ENCODE measurements around the gene POU2F1. TPM values are rescaled to one million over a fixed set of nuclear protein-coding genes. Genes with fewer than 3 reads are reported as not detected.

Gene POU2F1
- total and polyA plus RNA-seq, 2 experiments from 2014 or later: 38.8 to 66.1 TPM

DNA sequence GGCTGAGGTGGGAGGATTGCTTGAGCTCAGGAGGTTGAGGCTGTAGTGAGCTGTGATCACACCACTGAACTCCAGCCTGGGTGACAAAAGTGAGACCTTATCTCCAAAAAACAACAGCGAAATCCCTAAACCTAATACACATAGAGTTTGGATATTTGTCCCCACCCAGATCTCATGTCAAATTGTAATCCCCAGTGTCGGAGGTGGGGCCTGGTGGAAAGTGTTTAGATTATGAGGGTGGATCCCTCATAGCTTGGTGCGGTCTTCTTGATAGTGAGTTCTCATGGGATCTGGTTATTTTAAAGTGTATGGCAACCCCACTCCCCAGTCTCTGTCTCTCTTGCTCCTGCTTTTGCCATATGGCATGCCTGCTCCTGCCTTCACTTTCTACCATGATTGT lies 94.0 kb downstream of the POU2F1 start:
- Histone ChIP-seq H4K20me1 (replicated peaks; ENCODE audit: insufficient read depth) (peaks cover 5% of the 10 kb centered on the region; the same call in 1 of the 2 replicates), H3K79me2 (replicated peaks; ENCODE audit: insufficient read depth) (peaks cover 93% of the 10 kb centered on the region), H3K27me3 (ENCODE audit: insufficient read depth) (no peaks in the 10 kb centered on the region), H3K27ac (ENCODE audit: low read depth) (no peak overlapping the region), H2AFZ (no peak overlapping the region), H3K9me2 (ENCODE audit: insufficient read depth) (no peaks in the 10 kb centered on the region), H3F3A (replicated peaks; ENCODE audit: low read depth) (no peaks in the 10 kb centered on the region), H3K4me2 (no peak overlapping the region), H3K4me1 (ENCODE audit: insufficient read depth) (no peaks in the 10 kb centered on the region), H3K4me3 (no peak overlapping the region), H3K36me3 (ENCODE audit: insufficient read depth) (peaks cover 7% of the 10 kb centered on the region)
- no peak overlapping the region for H3K4me3 Mint-ChIP-seq
- H3K27ac Mint-ChIP-seq: no peak overlapping the region
- peaks cover 2% of the 10 kb centered on the region for H3K27me3 Mint-ChIP-seq (ENCODE audit: insufficient read depth, low read depth, poor library complexity)
- peaks cover 45% of the 10 kb centered on the region for H3K9me3 Mint-ChIP-seq
- ATAC-seq (no peak), DNase-seq (ENCODE audit: low spot score) (no peak)
- peaks cover 60% of the 10 kb centered on the region for H3K36me3 Mint-ChIP-seq (ENCODE audit: low read depth)
- peaks cover 2% of the 10 kb centered on the region; the same call in 1 of the 3 replicates for H3K4me1 Mint-ChIP-seq
- TF ChIP-seq, protein P1, sequence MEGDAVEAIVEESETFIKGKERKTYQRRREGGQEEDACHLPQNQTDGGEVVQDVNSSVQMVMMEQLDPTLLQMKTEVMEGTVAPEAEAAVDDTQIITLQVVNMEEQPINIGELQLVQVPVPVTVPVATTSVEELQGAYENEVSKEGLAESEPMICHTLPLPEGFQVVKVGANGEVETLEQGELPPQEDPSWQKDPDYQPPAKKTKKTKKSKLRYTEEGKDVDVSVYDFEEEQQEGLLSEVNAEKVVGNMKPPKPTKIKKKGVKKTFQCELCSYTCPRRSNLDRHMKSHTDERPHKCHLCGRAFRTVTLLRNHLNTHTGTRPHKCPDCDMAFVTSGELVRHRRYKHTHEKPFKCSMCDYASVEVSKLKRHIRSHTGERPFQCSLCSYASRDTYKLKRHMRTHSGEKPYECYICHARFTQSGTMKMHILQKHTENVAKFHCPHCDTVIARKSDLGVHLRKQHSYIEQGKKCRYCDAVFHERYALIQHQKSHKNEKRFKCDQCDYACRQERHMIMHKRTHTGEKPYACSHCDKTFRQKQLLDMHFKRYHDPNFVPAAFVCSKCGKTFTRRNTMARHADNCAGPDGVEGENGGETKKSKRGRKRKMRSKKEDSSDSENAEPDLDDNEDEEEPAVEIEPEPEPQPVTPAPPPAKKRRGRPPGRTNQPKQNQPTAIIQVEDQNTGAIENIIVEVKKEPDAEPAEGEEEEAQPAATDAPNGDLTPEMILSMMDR (conservative IDR thresholded peaks at IDR 0.05; ENCODE audit: low read depth in 2 of 2): no peak
- TF ChIP-seq NANOG (IDR thresholded peaks at IDR 0.05; ENCODE audit: borderline replicate concordance): no peak
- no peak for TF ChIP-seq ZNF331 (CRISPR knock-in tag; IDR thresholded peaks at IDR 0.05; ENCODE audit: low read depth)
- no peak for TF ChIP-seq STAT1 (IDR thresholded peaks at IDR 0.05; ENCODE audit: unreplicated experiment)
- TF ChIP-seq, protein P2, sequence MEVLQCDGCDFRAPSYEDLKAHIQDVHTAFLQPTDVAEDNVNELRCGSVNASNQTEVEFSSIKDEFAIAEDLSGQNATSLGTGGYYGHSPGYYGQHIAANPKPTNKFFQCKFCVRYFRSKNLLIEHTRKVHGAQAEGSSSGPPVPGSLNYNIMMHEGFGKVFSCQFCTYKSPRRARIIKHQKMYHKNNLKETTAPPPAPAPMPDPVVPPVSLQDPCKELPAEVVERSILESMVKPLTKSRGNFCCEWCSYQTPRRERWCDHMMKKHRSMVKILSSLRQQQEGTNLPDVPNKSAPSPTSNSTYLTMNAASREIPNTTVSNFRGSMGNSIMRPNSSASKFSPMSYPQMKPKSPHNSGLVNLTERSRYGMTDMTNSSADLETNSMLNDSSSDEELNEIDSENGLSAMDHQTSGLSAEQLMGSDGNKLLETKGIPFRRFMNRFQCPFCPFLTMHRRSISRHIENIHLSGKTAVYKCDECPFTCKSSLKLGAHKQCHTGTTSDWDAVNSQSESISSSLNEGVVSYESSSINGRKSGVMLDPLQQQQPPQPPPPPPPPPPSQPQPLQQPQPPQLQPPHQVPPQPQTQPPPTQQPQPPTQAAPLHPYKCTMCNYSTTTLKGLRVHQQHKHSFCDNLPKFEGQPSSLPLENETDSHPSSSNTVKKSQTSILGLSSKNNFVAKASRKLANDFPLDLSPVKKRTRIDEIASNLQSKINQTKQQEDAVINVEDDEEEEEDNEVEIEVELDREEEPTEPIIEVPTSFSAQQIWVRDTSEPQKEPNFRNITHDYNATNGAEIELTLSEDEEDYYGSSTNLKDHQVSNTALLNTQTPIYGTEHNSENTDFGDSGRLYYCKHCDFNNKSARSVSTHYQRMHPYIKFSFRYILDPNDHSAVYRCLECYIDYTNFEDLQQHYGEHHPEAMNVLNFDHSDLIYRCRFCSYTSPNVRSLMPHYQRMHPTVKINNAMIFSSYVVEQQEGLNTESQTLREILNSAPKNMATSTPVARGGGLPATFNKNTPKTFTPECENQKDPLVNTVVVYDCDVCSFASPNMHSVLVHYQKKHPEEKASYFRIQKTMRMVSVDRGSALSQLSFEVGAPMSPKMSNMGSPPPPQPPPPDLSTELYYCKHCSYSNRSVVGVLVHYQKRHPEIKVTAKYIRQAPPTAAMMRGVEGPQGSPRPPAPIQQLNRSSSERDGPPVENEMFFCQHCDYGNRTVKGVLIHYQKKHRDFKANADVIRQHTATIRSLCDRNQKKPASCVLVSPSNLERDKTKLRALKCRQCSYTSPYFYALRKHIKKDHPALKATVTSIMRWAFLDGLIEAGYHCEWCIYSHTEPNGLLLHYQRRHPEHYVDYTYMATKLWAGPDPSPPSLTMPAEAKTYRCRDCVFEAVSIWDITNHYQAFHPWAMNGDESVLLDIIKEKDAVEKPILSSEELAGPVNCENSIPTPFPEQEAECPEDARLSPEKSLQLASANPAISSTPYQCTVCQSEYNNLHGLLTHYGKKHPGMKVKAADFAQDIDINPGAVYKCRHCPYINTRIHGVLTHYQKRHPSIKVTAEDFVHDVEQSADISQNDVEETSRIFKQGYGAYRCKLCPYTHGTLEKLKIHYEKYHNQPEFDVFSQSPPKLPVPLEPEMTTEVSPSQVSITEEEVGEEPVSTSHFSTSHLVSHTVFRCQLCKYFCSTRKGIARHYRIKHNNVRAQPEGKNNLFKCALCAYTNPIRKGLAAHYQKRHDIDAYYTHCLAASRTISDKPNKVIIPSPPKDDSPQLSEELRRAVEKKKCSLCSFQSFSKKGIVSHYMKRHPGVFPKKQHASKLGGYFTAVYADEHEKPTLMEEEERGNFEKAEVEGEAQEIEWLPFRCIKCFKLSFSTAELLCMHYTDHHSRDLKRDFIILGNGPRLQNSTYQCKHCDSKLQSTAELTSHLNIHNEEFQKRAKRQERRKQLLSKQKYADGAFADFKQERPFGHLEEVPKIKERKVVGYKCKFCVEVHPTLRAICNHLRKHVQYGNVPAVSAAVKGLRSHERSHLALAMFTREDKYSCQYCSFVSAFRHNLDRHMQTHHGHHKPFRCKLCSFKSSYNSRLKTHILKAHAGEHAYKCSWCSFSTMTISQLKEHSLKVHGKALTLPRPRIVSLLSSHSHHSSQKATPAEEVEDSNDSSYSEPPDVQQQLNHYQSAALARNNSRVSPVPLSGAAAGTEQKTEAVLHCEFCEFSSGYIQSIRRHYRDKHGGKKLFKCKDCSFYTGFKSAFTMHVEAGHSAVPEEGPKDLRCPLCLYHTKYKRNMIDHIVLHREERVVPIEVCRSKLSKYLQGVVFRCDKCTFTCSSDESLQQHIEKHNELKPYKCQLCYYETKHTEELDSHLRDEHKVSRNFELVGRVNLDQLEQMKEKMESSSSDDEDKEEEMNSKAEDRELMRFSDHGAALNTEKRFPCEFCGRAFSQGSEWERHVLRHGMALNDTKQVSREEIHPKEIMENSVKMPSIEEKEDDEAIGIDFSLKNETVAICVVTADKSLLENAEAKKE (CRISPR knock-in tag; IDR thresholded peaks at IDR 0.05): no peak
- TF ChIP-seq, protein P3, sequence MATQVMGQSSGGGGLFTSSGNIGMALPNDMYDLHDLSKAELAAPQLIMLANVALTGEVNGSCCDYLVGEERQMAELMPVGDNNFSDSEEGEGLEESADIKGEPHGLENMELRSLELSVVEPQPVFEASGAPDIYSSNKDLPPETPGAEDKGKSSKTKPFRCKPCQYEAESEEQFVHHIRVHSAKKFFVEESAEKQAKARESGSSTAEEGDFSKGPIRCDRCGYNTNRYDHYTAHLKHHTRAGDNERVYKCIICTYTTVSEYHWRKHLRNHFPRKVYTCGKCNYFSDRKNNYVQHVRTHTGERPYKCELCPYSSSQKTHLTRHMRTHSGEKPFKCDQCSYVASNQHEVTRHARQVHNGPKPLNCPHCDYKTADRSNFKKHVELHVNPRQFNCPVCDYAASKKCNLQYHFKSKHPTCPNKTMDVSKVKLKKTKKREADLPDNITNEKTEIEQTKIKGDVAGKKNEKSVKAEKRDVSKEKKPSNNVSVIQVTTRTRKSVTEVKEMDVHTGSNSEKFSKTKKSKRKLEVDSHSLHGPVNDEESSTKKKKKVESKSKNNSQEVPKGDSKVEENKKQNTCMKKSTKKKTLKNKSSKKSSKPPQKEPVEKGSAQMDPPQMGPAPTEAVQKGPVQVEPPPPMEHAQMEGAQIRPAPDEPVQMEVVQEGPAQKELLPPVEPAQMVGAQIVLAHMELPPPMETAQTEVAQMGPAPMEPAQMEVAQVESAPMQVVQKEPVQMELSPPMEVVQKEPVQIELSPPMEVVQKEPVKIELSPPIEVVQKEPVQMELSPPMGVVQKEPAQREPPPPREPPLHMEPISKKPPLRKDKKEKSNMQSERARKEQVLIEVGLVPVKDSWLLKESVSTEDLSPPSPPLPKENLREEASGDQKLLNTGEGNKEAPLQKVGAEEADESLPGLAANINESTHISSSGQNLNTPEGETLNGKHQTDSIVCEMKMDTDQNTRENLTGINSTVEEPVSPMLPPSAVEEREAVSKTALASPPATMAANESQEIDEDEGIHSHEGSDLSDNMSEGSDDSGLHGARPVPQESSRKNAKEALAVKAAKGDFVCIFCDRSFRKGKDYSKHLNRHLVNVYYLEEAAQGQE (IDR thresholded peaks at IDR 0.05; ENCODE audit: unreplicated experiment): no peak
- no peak for TF ChIP-seq CREB1 (CRISPR knock-in tag; IDR thresholded peaks at IDR 0.05; ENCODE audit: low read depth)
- no peak for TF ChIP-seq POLR2AphosphoS5 (IDR thresholded peaks at IDR 0.05; ENCODE audit: low read depth)
- no peak for TF ChIP-seq ZNF114 (CRISPR knock-in tag; IDR thresholded peaks at IDR 0.05)
- no peak for TF ChIP-seq EZH2 (IDR thresholded peaks at IDR 0.05; ENCODE audit: low read depth, unreplicated experiment)
- TF ChIP-seq EZH2phosphoT487 (IDR thresholded peaks at IDR 0.05; ENCODE audit: unreplicated experiment): no peak
- TF ChIP-seq, protein P4, sequence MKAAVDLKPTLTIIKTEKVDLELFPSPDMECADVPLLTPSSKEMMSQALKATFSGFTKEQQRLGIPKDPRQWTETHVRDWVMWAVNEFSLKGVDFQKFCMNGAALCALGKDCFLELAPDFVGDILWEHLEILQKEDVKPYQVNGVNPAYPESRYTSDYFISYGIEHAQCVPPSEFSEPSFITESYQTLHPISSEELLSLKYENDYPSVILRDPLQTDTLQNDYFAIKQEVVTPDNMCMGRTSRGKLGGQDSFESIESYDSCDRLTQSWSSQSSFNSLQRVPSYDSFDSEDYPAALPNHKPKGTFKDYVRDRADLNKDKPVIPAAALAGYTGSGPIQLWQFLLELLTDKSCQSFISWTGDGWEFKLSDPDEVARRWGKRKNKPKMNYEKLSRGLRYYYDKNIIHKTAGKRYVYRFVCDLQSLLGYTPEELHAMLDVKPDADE (IDR thresholded peaks at IDR 0.05): no peak
- no peak for TF ChIP-seq JUNB (IDR thresholded peaks at IDR 0.05; ENCODE audit: unreplicated experiment)
